Measurements from ENCODE around the gene HTATIP2.

DNA sequence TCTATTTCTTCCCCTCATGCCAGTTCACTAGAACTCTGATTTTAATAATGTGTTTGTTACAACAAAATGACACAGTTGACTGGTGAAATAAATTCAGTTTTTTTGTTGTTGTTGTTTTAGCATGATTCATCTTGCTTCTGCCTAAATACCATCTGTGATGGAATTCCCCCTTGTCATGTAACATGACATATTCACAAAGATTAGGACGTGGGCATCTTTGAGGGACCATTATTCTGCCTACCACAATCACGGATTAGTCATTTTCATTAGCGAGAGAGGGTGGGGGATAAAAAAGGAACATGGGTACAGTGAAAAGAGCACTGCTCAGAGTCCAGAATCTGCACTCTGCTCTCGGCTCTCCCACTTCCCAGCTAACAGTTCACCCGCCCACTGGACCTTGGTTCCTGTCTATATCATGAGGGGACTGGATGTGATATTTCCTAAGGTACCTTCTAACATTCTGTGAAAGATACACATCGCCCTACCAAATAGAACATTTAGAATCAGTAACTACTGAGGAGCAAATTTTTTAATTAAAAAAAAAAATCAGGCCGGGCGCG, 11.3 kb downstream of the HTATIP2 start:
- TF ChIP-seq, protein P1, sequence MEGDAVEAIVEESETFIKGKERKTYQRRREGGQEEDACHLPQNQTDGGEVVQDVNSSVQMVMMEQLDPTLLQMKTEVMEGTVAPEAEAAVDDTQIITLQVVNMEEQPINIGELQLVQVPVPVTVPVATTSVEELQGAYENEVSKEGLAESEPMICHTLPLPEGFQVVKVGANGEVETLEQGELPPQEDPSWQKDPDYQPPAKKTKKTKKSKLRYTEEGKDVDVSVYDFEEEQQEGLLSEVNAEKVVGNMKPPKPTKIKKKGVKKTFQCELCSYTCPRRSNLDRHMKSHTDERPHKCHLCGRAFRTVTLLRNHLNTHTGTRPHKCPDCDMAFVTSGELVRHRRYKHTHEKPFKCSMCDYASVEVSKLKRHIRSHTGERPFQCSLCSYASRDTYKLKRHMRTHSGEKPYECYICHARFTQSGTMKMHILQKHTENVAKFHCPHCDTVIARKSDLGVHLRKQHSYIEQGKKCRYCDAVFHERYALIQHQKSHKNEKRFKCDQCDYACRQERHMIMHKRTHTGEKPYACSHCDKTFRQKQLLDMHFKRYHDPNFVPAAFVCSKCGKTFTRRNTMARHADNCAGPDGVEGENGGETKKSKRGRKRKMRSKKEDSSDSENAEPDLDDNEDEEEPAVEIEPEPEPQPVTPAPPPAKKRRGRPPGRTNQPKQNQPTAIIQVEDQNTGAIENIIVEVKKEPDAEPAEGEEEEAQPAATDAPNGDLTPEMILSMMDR (IDR thresholded peaks at IDR 0.05; ENCODE audit: low read depth, low read length, poor library complexity, severe bottlenecking) = no peak
- TF ChIP-seq EZH2phosphoT487 (IDR thresholded peaks at IDR 0.05; ENCODE audit: borderline replicate concordance, low read length) = no peak
